Nephron progenitor cell (in vitro differentiated cells): ENCODE data around the gene ROBO3.

ENCODE experiments used
- DNase-seq: peaks from one replicate; pipeline ENCODE4 v3.0.0; 2021
- H3K27ac Mint-ChIP-seq: 2 replicates; pipeline ENCODE4 v1.8.0; 2021; ENCODE audit warnings: mild to moderate bottlenecking, moderate library complexity, mixed read lengths
- H3K27me3 Mint-ChIP-seq: 2 replicates; pipeline ENCODE4 v1.8.0; 2021; ENCODE audit warnings: mild to moderate bottlenecking, low read depth, mixed read lengths; ENCODE audit not compliant: poor library complexity
- H3K36me3 Mint-ChIP-seq: 2 replicates; pipeline ENCODE4 v1.8.0; 2021; ENCODE audit warnings: low read depth, mixed read lengths
- H3K4me1 Mint-ChIP-seq: 2 replicates; pipeline ENCODE4 v1.8.0; 2021; ENCODE audit warnings: mixed read lengths
- H3K4me3 Mint-ChIP-seq: 2 replicates; pipeline ENCODE4 v1.8.0; 2021; ENCODE audit warnings: mild to moderate bottlenecking, moderate library complexity, mixed read lengths
- H3K9me3 Mint-ChIP-seq: 2 replicates; pipeline ENCODE4 v1.8.0; 2021; ENCODE audit warnings: mild to moderate bottlenecking, moderate library complexity, mixed read lengths
- CTCF ChIP-seq: fragments of 200-600 bp; sonication (generic); IDR thresholded peaks from 2 replicates; pipeline ENCODE4 v1.5.0; 2021; ENCODE audit warnings: antibody characterized with exemption

Gene ROBO3

GRCh38 chr11:124877910-124878758, 12.9 kb downstream of the ROBO3 start:
- Mint-ChIP-seq H3K4me3 (peak overlapping the region; percentile 82), H3K36me3 (no peaks in the 10 kb centered on the region), H3K9me3 (no peaks in the 10 kb centered on the region), H3K27me3 (peaks cover 49% of the 10 kb centered on the region), H3K4me1 (peaks cover 46% of the 10 kb centered on the region), H3K27ac (no peak overlapping the region)
- DNase-seq = no peak
- TF ChIP-seq CTCF = no peak

- no peak for DNase-seq
- Mint-ChIP-seq H3K4me1 (peaks cover 53% of the 10 kb centered on the region), H3K27me3 (peaks cover 43% of the 10 kb centered on the region), H3K27ac (no peak overlapping the region), H3K36me3 (no peaks in the 10 kb centered on the region), H3K4me3 (no peak overlapping the region), H3K9me3 (no peaks in the 10 kb centered on the region)
- no peak for TF ChIP-seq CTCF
These were observed 13.7 kb downstream of the ROBO3 start for GRCh38 chr11:124878759-124879492.

GRCh38 chr11:124879493-124880289, 14.5 kb downstream of the ROBO3 start:
- H3K27ac Mint-ChIP-seq = no peak overlapping the region
- TF ChIP-seq CTCF = no peak
- no peak for DNase-seq
- H3K36me3 Mint-ChIP-seq = no peaks in the 10 kb centered on the region
- peaks cover 61% of the 10 kb centered on the region for H3K4me1 Mint-ChIP-seq
- no peaks in the 10 kb centered on the region for H3K9me3 Mint-ChIP-seq
- no peak overlapping the region for H3K4me3 Mint-ChIP-seq
- H3K27me3 Mint-ChIP-seq = peaks cover 42% of the 10 kb centered on the region

GRCh38 chr11:124880290-124880611, 15.0 kb downstream of the ROBO3 start:
- Mint-ChIP-seq H3K36me3 (no peaks in the 10 kb centered on the region), H3K27ac (no peak overlapping the region), H3K4me3 (no peak overlapping the region), H3K27me3 (peaks cover 37% of the 10 kb centered on the region), H3K9me3 (no peaks in the 10 kb centered on the region), H3K4me1 (peaks cover 65% of the 10 kb centered on the region)
- DNase-seq = no peak
- no peak for TF ChIP-seq CTCF

GRCh38 chr11:124880958-124881357, 15.7 kb downstream of the ROBO3 start:
- no peaks in the 10 kb centered on the region for H3K9me3 Mint-ChIP-seq
- peaks cover 66% of the 10 kb centered on the region for H3K4me1 Mint-ChIP-seq
- no peak for TF ChIP-seq CTCF
- no peak overlapping the region for H3K4me3 Mint-ChIP-seq
- H3K27me3 Mint-ChIP-seq = peaks cover 31% of the 10 kb centered on the region
- no peaks in the 10 kb centered on the region for H3K36me3 Mint-ChIP-seq
- H3K27ac Mint-ChIP-seq = peak overlapping the region; percentile 65
- no peak for DNase-seq
